AG09309 (cell line): Measurements from ENCODE around the gene TSPAN18.

Experiments used
- DNase-seq: peaks from one replicate; pipeline ENCODE4 v3.0.0-alpha.2; 2010; ENCODE audit warnings: low read depth
- H3K4me3 ChIP-seq: 2 replicates; pipeline ENCODE4 v1.5.1; 2011; ENCODE audit warnings: mild to moderate bottlenecking, low read depth, low read length, moderate library complexity; ENCODE audit not compliant: control insufficient read depth
- CTCF ChIP-seq: IDR thresholded peaks from 2 replicates; pipeline ENCODE4 v1.5.1; 2011; ENCODE audit warnings: mild to moderate bottlenecking, low read depth, low read length, inconsistent platforms; ENCODE audit not compliant: insufficient read depth, control insufficient read depth; ENCODE audit errors: missing control alignments

The TSPAN18 gene

GRCh38 chr11:44774731-44775130 is 48.0 kb downstream of the TSPAN18 start:
- TF ChIP-seq CTCF, result no peak
- H3K4me3 ChIP-seq, result no peak overlapping the region
- no peak for DNase-seq

GRCh38 chr11:44775366-44775984 is 48.7 kb downstream of the TSPAN18 start:
- no peak overlapping the region for H3K4me3 ChIP-seq
- DNase-seq, result no peak
- peak; percentile 73 for TF ChIP-seq CTCF

GRCh38 chr11:44775985-44776446 is 49.3 kb downstream of the TSPAN18 start:
- no peak overlapping the region for H3K4me3 ChIP-seq
- no peak for DNase-seq
- no peak for TF ChIP-seq CTCF

GRCh38 chr11:44776551-44777208 is 49.9 kb downstream of the TSPAN18 start:
- TF ChIP-seq CTCF, result no peak
- no peak for DNase-seq
- no peak overlapping the region for H3K4me3 ChIP-seq

GRCh38 chr11:44777209-44778194 is 50.7 kb downstream of the TSPAN18 start:
- no peak overlapping the region for H3K4me3 ChIP-seq
- no peak for TF ChIP-seq CTCF
- DNase-seq, result no peak
